Occipital lobe (tissue), 2 donors: Measurements from ENCODE around the gene UBE2H. TPM values are rescaled to one million over a fixed set of nuclear protein-coding genes. Genes with fewer than 3 reads are reported as not detected.
"Not testable (repeated sequence)": the region's sequence is repeated elsewhere in the genome, so short reads cannot be mapped to it uniquely, and the experiment has no call there.

ENCODE experiments used
- DNase-seq: peaks from one replicate; lab custom pipeline; 2025; lab: John Stamatoyannopoulos, UW
- total RNA-seq: library from RNA; depleted of rRNA; stranded (reverse); fragments of >200 nt; gene quantifications from one replicate; pipeline ENCODE4 v1.2.3, GENCODE V29; 2014

Gene UBE2H
- total RNA-seq, 1 donor from 2014 or later, result 85.2 TPM

- not testable (repeated sequence) for DNase-seq
Measured at GRCh38 chr7:129823143-129823542, 129.6 kb downstream of the UBE2H start.

- DNase-seq, result no peak
Measured at GRCh38 chr7:129821476-129821875, 131.3 kb downstream of the UBE2H start.

DNA sequence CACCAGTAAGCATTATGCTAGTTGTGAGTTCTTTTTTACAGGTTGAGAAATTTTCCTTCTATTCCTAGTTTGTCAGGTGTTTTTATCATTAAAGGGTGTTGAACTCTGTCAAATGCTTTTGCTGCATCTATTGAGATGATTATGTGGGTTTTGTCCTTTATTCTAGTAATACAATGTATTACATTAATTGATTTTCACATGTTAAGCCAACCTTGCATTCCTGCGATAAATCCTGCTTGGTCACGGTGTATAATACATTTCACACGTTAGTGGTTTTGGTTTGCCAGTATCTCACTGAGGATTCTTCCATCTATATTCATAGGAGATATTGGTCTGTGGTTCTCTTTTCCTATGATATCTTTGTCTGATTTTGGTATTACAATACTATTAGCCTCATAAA is 136.0 kb downstream of the UBE2H start:
- no peak for DNase-seq

DNA sequence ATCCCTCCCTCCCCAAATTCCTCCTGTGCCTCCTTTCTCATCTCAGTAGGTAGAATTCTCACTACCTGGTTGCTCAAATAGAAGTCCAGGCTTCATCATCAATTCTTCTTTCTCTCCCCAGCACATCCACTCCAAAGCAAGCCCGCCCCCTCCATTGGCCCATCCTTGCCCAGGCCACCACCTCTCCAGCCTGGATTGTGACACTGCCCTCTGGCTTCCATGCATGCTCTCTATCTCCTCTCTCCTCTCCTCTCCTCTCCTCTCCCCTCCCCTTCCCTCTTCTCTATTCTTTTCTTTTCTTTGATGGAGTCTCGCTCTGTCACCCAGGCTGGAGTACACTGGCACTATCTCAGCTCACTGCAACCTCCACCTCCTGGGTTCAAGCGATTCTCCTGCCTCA is 144.9 kb downstream of the UBE2H start:
- DNase-seq, result no peak

DNA sequence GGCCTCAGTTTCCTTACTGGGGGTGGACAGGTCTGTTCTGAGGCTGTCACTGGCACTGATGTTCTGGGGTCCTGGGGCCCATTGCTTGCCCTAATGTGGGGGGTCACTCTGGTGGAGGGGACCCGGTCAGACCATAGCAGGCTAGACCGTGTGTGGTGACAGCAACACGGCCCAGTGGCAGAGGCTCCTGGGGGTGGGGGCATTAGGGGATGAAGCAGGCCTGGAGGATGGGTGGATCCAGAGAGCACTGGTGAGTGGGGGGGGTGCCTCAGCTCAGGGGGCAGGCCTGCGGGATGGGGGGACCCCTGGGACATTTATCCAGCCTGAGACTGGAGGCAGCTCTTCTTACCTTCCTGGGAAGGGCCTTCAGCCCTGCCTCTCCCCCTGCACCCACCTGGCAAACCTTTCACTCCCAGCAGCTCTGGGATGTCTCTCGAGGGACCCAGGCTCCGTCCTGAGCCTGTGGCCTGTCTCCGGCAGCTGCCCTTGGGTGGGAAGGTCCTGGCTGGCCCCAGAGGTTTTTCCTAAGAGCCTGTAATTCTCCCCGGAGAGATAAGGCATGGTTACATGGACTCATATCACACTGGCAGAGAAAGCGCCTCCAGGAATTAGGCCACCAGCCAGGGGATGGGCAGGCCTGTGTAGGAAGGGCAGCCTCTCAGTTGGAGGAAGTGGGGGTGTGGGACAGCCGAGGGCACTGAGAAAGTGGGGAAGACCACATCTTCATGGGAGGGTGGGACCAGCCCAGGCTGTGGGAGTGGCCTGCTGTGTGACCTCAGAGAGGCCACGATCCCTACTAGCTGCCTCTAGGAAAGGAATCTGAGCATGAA is 147.7 kb downstream of the UBE2H start:
- no peak for DNase-seq

DNA sequence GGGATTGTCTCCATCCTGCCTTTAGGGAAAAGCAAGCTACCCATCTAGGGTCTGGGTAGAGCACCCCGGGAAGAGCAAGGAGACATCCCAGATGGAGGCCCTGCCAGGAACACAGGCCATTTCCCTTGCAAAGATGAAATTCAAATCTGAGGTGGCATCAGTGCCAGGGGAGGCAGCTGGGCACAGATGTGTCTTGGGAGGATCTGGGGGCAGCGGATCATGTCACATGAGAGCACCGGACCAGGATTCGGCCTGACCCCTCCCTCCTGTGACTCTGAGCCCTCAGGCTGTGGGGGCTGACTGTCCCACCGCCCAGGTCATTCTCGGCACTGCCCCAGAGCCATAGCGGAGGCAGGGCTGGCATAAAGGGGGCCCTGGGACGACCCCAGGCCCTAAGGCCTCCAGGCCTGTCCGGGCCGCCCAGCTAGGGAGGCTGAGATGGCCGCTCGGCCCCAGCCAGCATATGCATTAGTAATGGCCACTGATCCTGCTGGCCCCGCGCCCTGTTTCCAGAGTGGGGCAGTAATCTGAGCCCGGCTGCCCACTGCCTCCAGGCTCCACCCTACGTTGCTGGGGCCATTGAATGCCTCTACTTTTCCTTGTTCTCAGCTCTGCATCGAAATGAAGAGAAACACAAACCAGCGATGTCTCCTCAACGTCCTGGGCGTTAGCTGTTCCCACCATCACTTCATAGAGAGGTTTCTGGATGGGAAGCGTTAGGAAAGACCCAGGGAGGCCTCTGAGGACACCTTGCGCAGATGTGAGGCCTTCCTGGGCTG is 148.5 kb downstream of the UBE2H start:
- no peak for DNase-seq

GRCh38 chr7:129803546-129804081 is 149.1 kb downstream of the UBE2H start:
- DNase-seq, result no peak

DNA sequence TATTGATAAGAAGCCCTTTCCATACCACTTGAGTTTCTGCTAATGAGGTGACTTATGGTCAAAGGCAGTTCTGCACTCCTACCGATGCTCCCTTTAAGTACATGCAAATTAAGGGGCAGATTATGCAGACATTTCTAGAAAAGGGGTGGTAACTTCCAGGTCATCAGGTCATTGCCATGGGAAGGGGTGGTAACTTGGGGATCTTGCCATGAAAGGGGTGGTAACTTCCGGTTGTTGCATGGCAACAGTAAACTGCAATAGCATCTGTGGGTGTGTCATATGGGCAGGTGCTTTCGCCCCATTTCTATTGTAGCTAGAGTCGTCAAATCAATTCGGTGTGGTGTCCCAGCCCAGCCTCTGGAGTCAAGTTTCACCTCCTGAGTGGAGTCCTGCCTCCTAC is 150.9 kb downstream of the UBE2H start:
- no peak for DNase-seq

DNA sequence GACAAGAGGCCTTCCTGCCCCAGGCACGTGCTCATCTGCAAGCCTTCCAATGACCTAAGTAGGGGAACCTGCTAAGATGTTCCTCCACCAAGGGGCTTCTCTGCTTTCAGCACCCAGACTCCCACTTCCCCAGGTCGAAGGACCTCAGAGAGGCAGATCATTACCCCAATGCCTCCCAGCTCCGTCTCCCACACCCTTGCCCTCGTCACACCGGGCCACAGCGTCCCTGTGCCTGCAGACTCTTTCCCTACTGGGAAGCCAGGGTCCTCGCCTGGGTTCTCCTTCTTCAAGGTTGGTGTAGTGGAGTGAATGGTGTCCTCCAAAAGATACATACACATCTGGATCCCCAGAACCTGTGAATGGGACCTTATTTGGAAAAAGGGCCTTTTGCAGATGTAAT is 151.9 kb downstream of the UBE2H start:
- DNase-seq, result no peak

GRCh38 chr7:129799350-129799955 is 153.3 kb downstream of the UBE2H start:
- no peak for DNase-seq

GRCh38 chr7:129798616-129799349 is 154.0 kb downstream of the UBE2H start:
- no peak for DNase-seq

DNA sequence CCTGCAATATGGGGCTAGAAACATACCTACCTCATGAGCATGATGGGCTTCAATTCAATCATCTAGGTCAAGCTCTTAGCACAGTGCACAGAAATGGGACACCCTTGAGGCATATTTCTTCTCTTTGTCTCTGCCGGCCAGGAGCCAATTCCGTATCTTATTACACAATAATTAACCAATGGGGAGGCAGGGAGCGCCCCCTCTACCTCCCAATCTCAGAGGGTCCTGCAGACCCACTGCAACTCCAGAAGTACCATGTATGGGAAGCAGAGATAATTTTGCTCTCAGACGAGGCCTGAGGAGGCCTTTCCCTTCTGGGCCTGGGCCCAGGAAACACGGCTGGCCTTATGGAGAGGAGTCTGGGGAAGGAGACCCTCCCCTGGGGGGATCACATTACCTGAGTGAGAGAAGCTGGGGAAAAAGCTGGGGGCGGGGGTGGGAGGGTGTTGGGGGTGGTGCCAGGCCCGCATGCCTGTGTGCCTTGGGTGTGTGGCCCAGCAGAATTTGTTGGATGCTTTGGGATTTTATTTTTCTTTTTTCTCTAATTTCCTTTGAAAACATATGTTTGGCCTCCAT is 155.5 kb downstream of the UBE2H start:
- no peak for DNase-seq

DNA sequence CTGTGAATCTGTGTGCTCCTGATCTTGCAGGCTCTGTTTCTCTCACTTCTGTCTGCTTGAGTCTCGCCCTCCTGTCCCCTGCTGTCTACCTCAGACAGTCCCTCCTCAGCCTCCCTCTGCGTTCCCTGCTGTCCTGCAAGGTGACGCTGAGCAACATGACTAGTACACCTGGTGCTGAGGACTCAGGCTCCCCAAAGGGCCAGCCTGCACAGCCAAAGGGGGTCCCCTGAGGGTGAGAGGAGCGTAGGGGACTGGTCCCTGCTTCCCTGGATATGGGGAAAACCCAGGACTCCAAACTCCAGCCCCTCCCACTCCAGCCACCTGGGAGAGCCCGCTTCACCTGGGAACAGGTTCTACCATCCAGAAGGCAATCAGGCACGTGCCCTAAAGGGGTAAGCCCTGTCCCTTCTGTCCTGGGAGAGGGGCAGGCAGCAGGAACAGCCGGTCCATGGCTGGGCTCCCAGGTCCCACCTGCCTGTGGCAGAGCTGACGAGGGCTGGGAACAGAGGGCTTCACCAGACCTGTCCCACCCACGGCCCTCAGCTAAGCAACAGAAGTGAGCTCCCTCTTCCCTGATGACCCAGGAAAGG is 156.5 kb downstream of the UBE2H start:
- no peak for DNase-seq

DNA sequence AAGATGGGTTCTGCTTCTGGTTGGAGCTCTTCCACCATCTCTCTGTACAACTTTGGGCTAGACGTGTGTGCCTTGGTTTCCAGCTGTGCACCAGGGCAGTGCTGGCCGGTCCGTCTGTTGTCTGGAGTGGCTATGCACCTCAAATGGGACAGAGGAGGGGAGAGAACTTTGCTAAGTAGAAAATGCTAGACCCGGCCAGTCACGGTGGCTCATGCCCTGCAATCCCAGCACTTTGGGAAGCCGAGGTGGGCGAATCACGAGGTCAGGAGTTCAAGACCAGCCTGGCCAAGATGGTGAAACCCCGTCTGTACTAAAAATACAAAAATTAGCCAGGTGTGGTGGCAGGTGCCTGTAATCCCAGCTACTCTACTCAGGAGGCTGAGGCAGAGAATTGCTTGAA is 158.3 kb downstream of the UBE2H start:
- DNase-seq, result not testable (repeated sequence)

- DNase-seq, result no peak
Measured at GRCh38 chr7:129793506-129794310, 159.1 kb downstream of the UBE2H start.

- DNase-seq, result no peak
Measured at GRCh38 chr7:129792721-129793120, 160.0 kb downstream of the UBE2H start.

- DNase-seq, result no peak
Measured at GRCh38 chr7:129790136-129790535, 162.6 kb downstream of the UBE2H start.

- no peak for DNase-seq
Measured at GRCh38 chr7:129789652-129790051, 163.1 kb downstream of the UBE2H start.

- DNase-seq, result no peak
Measured at GRCh38 chr7:129789000-129789399, 163.8 kb downstream of the UBE2H start.
